HG02852 (cell line): ENCODE results near the gene DHRSX.
"Not testable (repeated sequence)": the region's sequence is repeated elsewhere in the genome, so short reads cannot be mapped to it uniquely, and the experiment has no call there.

ENCODE experiments used
- ATAC-seq: cut with Tn5 transposase; IDR thresholded peaks from one replicate; pipeline ENCODE4 v1.9.1; 2021; ENCODE audit warnings: mild to moderate bottlenecking, moderate library complexity; ENCODE audit not compliant: unreplicated experiment

DHRSX gene

GRCh38 chrX:2325076-2325784 is 175.5 kb downstream of the DHRSX start:
- peak; percentile 62 for ATAC-seq

- ATAC-seq = no peak
Measured at GRCh38 chrX:2324151-2324550, 176.6 kb downstream of the DHRSX start.

GRCh38 chrX:2321411-2321810 is 179.4 kb downstream of the DHRSX start:
- ATAC-seq = no peak

GRCh38 chrX:2320580-2321327 is 180.0 kb downstream of the DHRSX start:
- ATAC-seq = no peak

GRCh38 chrX:2320089-2320488 is 180.7 kb downstream of the DHRSX start:
- ATAC-seq = no peak

- ATAC-seq = no peak
Measured at GRCh38 chrX:2318371-2318770, 182.4 kb downstream of the DHRSX start.

GRCh38 chrX:2317527-2318055 is 183.2 kb downstream of the DHRSX start:
- no peak for ATAC-seq

- ATAC-seq = no peak
Measured at GRCh38 chrX:2316534-2316933, 184.2 kb downstream of the DHRSX start.

GRCh38 chrX:2315434-2315833 is 185.3 kb downstream of the DHRSX start:
- no peak for ATAC-seq

- ATAC-seq = no peak
Measured at GRCh38 chrX:2314831-2315365, 185.9 kb downstream of the DHRSX start.

- ATAC-seq = no peak
Measured at GRCh38 chrX:2313864-2314640, 186.7 kb downstream of the DHRSX start.

GRCh38 chrX:2312061-2312591 is 188.7 kb downstream of the DHRSX start:
- ATAC-seq = not testable (repeated sequence)

- ATAC-seq = no peak
Measured at GRCh38 chrX:2311501-2311900, 189.3 kb downstream of the DHRSX start.

- ATAC-seq = no peak
Measured at GRCh38 chrX:2301901-2302300, 198.9 kb downstream of the DHRSX start.

- no peak for ATAC-seq
Measured at GRCh38 chrX:2299871-2300270, 200.9 kb downstream of the DHRSX start.

- no peak for ATAC-seq
Measured at GRCh38 chrX:2286731-2287130, 214.0 kb downstream of the DHRSX start.

GRCh38 chrX:2284601-2285000 is 216.2 kb downstream of the DHRSX start:
- ATAC-seq = no peak

GRCh38 chrX:2284133-2284532 is 216.6 kb downstream of the DHRSX start:
- no peak for ATAC-seq

GRCh38 chrX:2283111-2283859 is 217.5 kb downstream of the DHRSX start:
- ATAC-seq = no peak

- ATAC-seq = no peak
Measured at GRCh38 chrX:2282490-2283090, 218.2 kb downstream of the DHRSX start.
